ENCODE measurements around the gene POLDIP2.

The POLDIP2 gene

GRCh38 chr17:28367641-28368305 is 10.4 kb upstream of the POLDIP2 start:
- DNase-seq (ENCODE audit: low read depth), result no peak
- no peak overlapping the region for H3K4me3 ChIP-seq (replicated peaks; ENCODE audit: low read depth, low read length)
- no peak for TF ChIP-seq CTCF (IDR thresholded peaks at IDR 0.05; ENCODE audit: low read length, missing control alignments)

- no peak for DNase-seq (ENCODE audit: low read depth)
- H3K4me3 ChIP-seq (replicated peaks; ENCODE audit: low read depth, low read length), result no peak overlapping the region
- peak; percentile 14 for TF ChIP-seq CTCF (IDR thresholded peaks at IDR 0.05; ENCODE audit: low read length, missing control alignments)
These were observed 9.3 kb upstream of the POLDIP2 start for GRCh38 chr17:28366605-28367004.

- no peak for DNase-seq (ENCODE audit: low read depth)
- no peak overlapping the region for H3K4me3 ChIP-seq (replicated peaks; ENCODE audit: low read depth, low read length)
- TF ChIP-seq CTCF (IDR thresholded peaks at IDR 0.05; ENCODE audit: low read length, missing control alignments), result no peak
These were observed 8.2 kb upstream of the POLDIP2 start for GRCh38 chr17:28365487-28365886.

- DNase-seq (ENCODE audit: low read depth), result no peak
- no peak within 1 kb of the TSS for H3K4me3 ChIP-seq (replicated peaks; ENCODE audit: low read depth, low read length)
- TF ChIP-seq CTCF (IDR thresholded peaks at IDR 0.05; ENCODE audit: low read length, missing control alignments), result no peak
These were observed 7.5 kb upstream of the POLDIP2 start, which contains the start of gene SEBOX for GRCh38 chr17:28364665-28365363. Gene SEBOX, minus strand, starts transcription at chr17:28365199. Its CDS starts 48 bp downstream, at chr17:28365151.

- no peak for DNase-seq (ENCODE audit: low read depth)
- no peak for TF ChIP-seq CTCF (IDR thresholded peaks at IDR 0.05; ENCODE audit: low read length, missing control alignments)
These were observed 6.7 kb upstream of the POLDIP2 start for GRCh38 chr17:28363776-28364650.

GRCh38 chr17:28363186-28363585 is 5.9 kb upstream of the POLDIP2 start:
- TF ChIP-seq CTCF (IDR thresholded peaks at IDR 0.05; ENCODE audit: low read length, missing control alignments), result no peak
- DNase-seq (ENCODE audit: low read depth), result no peak
- H3K4me3 ChIP-seq (replicated peaks; ENCODE audit: low read depth, low read length), result no peak overlapping the region

More at GRCh38 chr17:28363776-28364650, 6.7 kb upstream of the POLDIP2 start:
- no peak overlapping the region for H3K4me3 ChIP-seq (replicated peaks; ENCODE audit: low read depth, low read length)
